Stomach (tissue), 9 donors: ENCODE measurements around the gene CENPN. TPM values are rescaled to one million over a fixed set of nuclear protein-coding genes. Genes with fewer than 3 reads are reported as not detected.

Source experiments
- DNase-seq, 2 donors: peaks; one replicate each; pipeline versions ENCODE4 v3.0.0 to v3.0.0-alpha.2; 2013 to 2019
- H3K27ac ChIP-seq, 5 donors: fragments of 200-600 bp in 4 of 5; sonication (generic) in 4 of 5; one replicate each; pipeline ENCODE4 v1.5.1; 2013 to 2019; ENCODE audit warnings: mild to moderate bottlenecking in 1 of 5, moderate library complexity in 1 of 5
- H3K27me3 ChIP-seq, 3 donors: fragments of 200-600 bp; sonication (generic); one replicate each; pipeline ENCODE4 v1.5.1; 2017 to 2019; ENCODE audit warnings: mixed run types in 1 of 3
- H3K36me3 ChIP-seq, 4 donors: fragments of 200-600 bp; sonication (generic); 1 replicate in 3 of 4; 2 replicates in 1 of 4; pipeline ENCODE4 v1.5.1; 2016 to 2019
- H3K4me1 ChIP-seq, 4 donors: fragments of 200-600 bp; sonication (generic); one replicate each; pipeline ENCODE4 v1.5.1; 2016 to 2019
- H3K4me3 ChIP-seq, 4 donors: fragments of 200-600 bp; sonication (generic) in 3 of 4; one replicate each; pipeline ENCODE4 v1.5.1; 2016 to 2019; ENCODE audit warnings: mild to moderate bottlenecking in 1 of 4
- H3K9me3 ChIP-seq, 4 donors: fragments of 200-600 bp; sonication (generic); one replicate each; pipeline ENCODE4 v1.5.1; 2016 to 2019
- EP300 ChIP-seq: sonication (generic); formaldehyde crosslinking; IDR thresholded peaks from one replicate; pipeline ENCODE4 v1.6.1; 2017; ENCODE audit warnings: antibody characterized with exemption
- POLR2A ChIP-seq, 4 donors: fragments of 450-650 bp; IDR thresholded peaks; one replicate each; pipeline ENCODE4 v1.6.1; 2016; ENCODE audit warnings: antibody characterized with exemption in 4 of 4, control low read depth in 2 of 4, mild to moderate bottlenecking in 1 of 4, moderate library complexity in 1 of 4
- POLR2AphosphoS5 ChIP-seq, 3 donors: sonication (generic); formaldehyde crosslinking; IDR thresholded peaks; one replicate each; pipeline ENCODE4 v1.6.1; 2016; ENCODE audit warnings: antibody characterized with exemption in 3 of 3
- WGBS, 5 donors: extraction: QIAGEN DNeasy Blood & Tissue Kit in 3 of 5; methylation state at CpG; one replicate each; pipeline versions ENCODE4 v1.1.5 to v1.1.7; 2013 to 2018; 5-methylcytosine and 5-hydroxymethylcytosine counted together
- intact Hi-C: fragments of 100-400 bp; cut with DNase I; formaldehyde crosslinking; loops from one replicate; pipeline ENCODE4 v1.15.1; 2023; ENCODE audit warnings: low total_unique reads
- polyA plus RNA-seq, 3 donors: library from polyadenylated mRNA; stranded (reverse); fragments of 200-250 nt; gene quantifications; one replicate each; pipeline ENCODE4 v1.2.3, GENCODE V29; 2013
- small RNA-seq, 4 donors: library from RNA; depleted of rRNA; stranded (forward); fragments of <200 nt; gene quantifications; one replicate each; pipeline ENCODE3, GENCODE V24; 2016
- total RNA-seq, 5 donors: library from RNA; depleted of rRNA; stranded (reverse); fragments of >200 nt; gene quantifications; one replicate each; pipeline versions ENCODE4 v1.1.0 to v1.2.3, GENCODE V29; 2014 to 2016
- TF ChIP-seq, protein P1 (sequence below), 7 experiments: fragments of 450-650 bp in 4 of 7; fragments of 200-600 bp in 3 of 7; sonication (generic) in 3 of 7; IDR thresholded peaks; one replicate each; pipeline ENCODE4 v1.5.1; 2016 to 2019; ENCODE audit warnings: antibody characterized with exemption in 7 of 7, control low read depth in 2 of 7, mild to moderate bottlenecking in 1 of 7
- donor health status: healthy with polysubstance abuse.
- donor health status: Bipolar disorder and iron deficiency.
- donor health status: healthy.

Gene CENPN
- total and polyA plus RNA-seq, 8 donors = 1.8 to 20.0 (median 13.2) TPM; not detected in 1

DNA sequence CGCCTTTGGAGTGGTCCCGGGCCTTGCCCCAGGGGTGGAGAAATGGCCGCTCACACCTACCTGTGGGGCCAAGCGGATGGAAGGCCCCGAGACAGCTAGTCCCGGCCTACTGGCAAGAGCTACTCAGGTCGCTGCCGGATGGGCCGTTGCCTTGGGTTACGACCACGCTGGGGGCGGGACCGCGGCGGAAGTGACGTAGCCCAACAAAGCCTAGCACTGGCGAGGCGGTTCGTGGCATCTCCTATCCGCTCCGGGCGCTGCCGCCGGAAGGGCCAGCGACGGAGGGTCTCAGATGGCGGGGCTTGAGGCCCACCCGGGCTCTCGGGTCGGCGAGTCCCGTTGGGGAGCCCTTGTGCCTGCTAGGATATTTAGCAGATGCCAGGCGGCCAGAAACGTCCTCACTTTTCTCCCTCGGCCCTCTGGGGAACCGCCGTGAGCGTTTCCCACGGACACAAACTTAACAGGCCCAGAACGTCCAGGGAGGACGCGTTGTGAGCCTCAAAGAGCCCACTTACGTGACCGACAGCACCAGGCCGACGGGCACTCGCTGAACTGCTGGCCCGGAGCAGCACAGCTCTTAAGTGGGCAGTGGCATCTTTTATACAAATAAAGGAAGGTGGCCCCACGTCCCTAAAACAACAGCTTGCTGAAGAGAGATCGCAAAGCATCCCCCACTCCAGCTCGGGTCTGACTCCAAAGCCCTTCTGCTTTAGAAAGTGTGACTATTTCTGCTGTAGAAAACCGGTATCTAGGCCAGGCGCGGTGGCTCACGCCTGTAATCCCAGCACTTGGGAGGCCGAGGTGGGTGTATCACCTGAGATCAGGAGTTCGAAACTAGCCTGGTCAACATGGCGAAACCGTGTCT lies 70.3 kb downstream of the CENPN start, which contains the start of gene C16orf46:
Gene C16orf46, minus strand, starts transcription at position 163 of the 865 bp plus-strand sequence. CDS start 13,283 bp downstream, outside the sequence.
- no peaks in the 10 kb centered on the region for H3K27me3 ChIP-seq
- no peaks in the 10 kb centered on the region for H3K9me3 ChIP-seq
- H3K4me3 ChIP-seq = peak within 1 kb of the TSS; percentile 64 to 77 (median 66)
- DNase-seq = peak; percentile 99
- peaks cover 0 to 14% (median 9%) of the 10 kb centered on the region in 4 donors for H3K4me1 ChIP-seq
- WGBS, 5 donors = 10 to 15% (median 11%) methylated on average over 43 to 59 of the region's 59 CpGs
- intact Hi-C loops = no loop called here
- peak within 1 kb of the TSS; percentile 91 to 95 (median 94) for H3K27ac ChIP-seq
- peaks cover 0 to 8% (median 0%) of the 10 kb centered on the region in 4 donors for H3K36me3 ChIP-seq
- TF ChIP-seq POLR2AphosphoS5 (IDR thresholded peaks at IDR 0.05) (peak; percentile 72 to 98 (median 95)), EP300 (no peak), POLR2A (IDR thresholded peaks at IDR 0.05) (peak in 2 of 4 donors; percentile 42 to 44)
- TF ChIP-seq, protein P1, sequence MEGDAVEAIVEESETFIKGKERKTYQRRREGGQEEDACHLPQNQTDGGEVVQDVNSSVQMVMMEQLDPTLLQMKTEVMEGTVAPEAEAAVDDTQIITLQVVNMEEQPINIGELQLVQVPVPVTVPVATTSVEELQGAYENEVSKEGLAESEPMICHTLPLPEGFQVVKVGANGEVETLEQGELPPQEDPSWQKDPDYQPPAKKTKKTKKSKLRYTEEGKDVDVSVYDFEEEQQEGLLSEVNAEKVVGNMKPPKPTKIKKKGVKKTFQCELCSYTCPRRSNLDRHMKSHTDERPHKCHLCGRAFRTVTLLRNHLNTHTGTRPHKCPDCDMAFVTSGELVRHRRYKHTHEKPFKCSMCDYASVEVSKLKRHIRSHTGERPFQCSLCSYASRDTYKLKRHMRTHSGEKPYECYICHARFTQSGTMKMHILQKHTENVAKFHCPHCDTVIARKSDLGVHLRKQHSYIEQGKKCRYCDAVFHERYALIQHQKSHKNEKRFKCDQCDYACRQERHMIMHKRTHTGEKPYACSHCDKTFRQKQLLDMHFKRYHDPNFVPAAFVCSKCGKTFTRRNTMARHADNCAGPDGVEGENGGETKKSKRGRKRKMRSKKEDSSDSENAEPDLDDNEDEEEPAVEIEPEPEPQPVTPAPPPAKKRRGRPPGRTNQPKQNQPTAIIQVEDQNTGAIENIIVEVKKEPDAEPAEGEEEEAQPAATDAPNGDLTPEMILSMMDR (IDR thresholded peaks at IDR 0.05) = no peak

DNA sequence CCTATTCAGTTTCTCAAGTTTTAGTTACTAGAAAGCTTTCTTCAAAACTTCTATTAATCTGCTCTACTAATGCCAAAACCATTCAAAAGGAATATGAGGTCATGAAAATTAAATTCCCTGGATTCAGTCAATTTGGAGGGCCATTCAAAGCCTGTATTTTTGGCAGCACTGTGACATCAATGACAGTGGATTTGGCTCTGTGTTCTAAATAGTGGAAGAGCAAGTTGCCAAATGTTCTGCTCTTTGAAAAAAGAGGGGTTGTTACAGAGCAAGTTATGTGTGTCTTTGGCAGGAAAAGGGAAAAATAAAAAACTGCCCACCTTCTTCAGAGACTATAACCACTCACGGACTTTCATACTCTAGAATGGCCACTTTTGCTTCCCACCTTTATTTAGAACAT lies 73.2 kb downstream of the CENPN start:
- intact Hi-C loops = no loop called here
- TF ChIP-seq POLR2A (IDR thresholded peaks at IDR 0.05) (no peak), EP300 (no peak), POLR2AphosphoS5 (IDR thresholded peaks at IDR 0.05) (no peak)
- TF ChIP-seq, protein P1 (IDR thresholded peaks at IDR 0.05) = no peak
- 83 to 96% (median 87%) methylated on average over 1 of the region's 1 CpG for WGBS, 5 donors

DNA sequence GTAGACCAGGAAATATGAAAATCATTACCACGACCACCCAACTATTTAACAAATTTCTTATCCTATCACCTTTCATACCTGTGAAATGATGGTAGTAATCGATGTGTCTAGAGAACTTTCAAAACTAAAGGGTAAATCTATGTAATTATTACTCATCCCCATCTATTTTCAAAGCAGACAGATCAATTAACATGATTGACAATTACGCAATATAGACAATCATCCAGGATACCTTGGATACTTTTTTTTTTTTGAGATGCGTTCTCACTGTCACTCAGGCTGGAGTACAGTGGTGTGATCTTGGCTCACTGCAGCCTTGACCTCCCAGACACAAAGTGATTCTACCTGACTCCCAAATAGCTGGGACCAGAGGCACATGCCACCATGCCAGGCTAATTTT lies 74.0 kb downstream of the CENPN start:
- TF ChIP-seq POLR2A (IDR thresholded peaks at IDR 0.05) = no peak
- TF ChIP-seq, protein P1 (IDR thresholded peaks at IDR 0.05) = no peak
- TF ChIP-seq EP300 = no peak
- no peak for TF ChIP-seq POLR2AphosphoS5 (IDR thresholded peaks at IDR 0.05)
- Histone ChIP-seq H3K27ac (no peak overlapping the region), H3K36me3 (peaks cover 0 to 20% (median 9%) of the 10 kb centered on the region in 4 donors), H3K4me3 (no peak overlapping the region), H3K9me3 (no peaks in the 10 kb centered on the region), H3K4me1 (peaks cover 0 to 13% (median 9%) of the 10 kb centered on the region in 4 donors), H3K27me3 (no peaks in the 10 kb centered on the region)
- no peak for DNase-seq
- WGBS, 5 donors = 93 to 97% (median 95%) methylated on average over 4 of the region's 4 CpGs
- intact Hi-C loops = no loop called here

More for the DNA sequence above, 73.2 kb downstream of the CENPN start:
- no peak overlapping the region for H3K27ac ChIP-seq
- peak in 1 of 2 donors; percentile 8 for DNase-seq
- no peaks in the 10 kb centered on the region for H3K9me3 ChIP-seq
- H3K36me3 ChIP-seq = peaks cover 0 to 20% (median 7%) of the 10 kb centered on the region in 4 donors
- no peak overlapping the region for H3K4me3 ChIP-seq
- peaks cover 0 to 14% (median 9%) of the 10 kb centered on the region in 4 donors for H3K4me1 ChIP-seq
- no peaks in the 10 kb centered on the region for H3K27me3 ChIP-seq

Small RNA genes within 50 kb of the gene (small RNA-seq; reads per million reads assigned to genes)
- 0 reads per million in 4 donors for gene AC092718.3

Other genes with a start within 250 kb of the CENPN start
- 1 to 10 TPM; 1.7 to 7.3 (median 3.2) TPM for gene CDYL2, start 202.6 kb upstream of the CENPN start, total RNA-seq
- 1 to 10 TPM in 2 of 3 donors, under 1 TPM in 1; 0.60 to 1.7 (median 1.1) TPM for gene CDYL2, start 202.6 kb upstream of the CENPN start, polyA plus RNA-seq
- 100 to 1,000 TPM in 1 of 5 donors, 10 to 100 TPM in 4; 10.4 to 149 (median 50.1) TPM for gene CMC2, start 329 bp upstream of the CENPN start, total RNA-seq
- gene CMC2, start 329 bp upstream of the CENPN start, polyA plus RNA-seq = 100 to 1,000 TPM in 2 of 3 donors, 10 to 100 TPM in 1; 72.8 to 146 (median 116) TPM
- 100 to 1,000 TPM in 1 of 5 donors, 10 to 100 TPM in 2, 1 to 10 TPM in 2; 1.8 to 102 (median 30.9) TPM for gene ATMIN, start 28.6 kb downstream of the CENPN start, total RNA-seq
- gene ATMIN, start 28.6 kb downstream of the CENPN start, polyA plus RNA-seq = 10 to 100 TPM in 2 of 3 donors, 1 to 10 TPM in 1; 9.6 to 17.9 (median 12.3) TPM
- under 1 TPM in 1 of 5 donors, not detected in 4; 0.73 TPM for gene C16orf46, start 70.0 kb downstream of the CENPN start, total RNA-seq
- gene C16orf46, start 70.0 kb downstream of the CENPN start, polyA plus RNA-seq = 1 to 10 TPM in 1 of 3 donors, under 1 TPM in 2; 0.44 to 1.1 (median 0.50) TPM
- 10 to 100 TPM in 3 of 5 donors, 1 to 10 TPM in 2; 4.9 to 29.0 (median 22.5) TPM for gene GCSH, start 89.2 kb downstream of the CENPN start, total RNA-seq
- 10 to 100 TPM; 22.6 to 36.4 (median 29.4) TPM for gene GCSH, start 89.2 kb downstream of the CENPN start, polyA plus RNA-seq
- 1 to 10 TPM in 2 of 5 donors, not detected in 3; 2.2 to 5.8 TPM for gene BCO1, start 231.5 kb downstream of the CENPN start, total RNA-seq
- 1 to 10 TPM in 1 of 3 donors, under 1 TPM in 2; 0.38 to 2.1 (median 0.44) TPM for gene BCO1, start 231.5 kb downstream of the CENPN start, polyA plus RNA-seq